Thyroid gland (tissue), 4 donors: ENCODE data around the gene WASHC2A.
"Not testable (repeated sequence)": the region's sequence is repeated elsewhere in the genome, so short reads cannot be mapped to it uniquely, and the experiment has no call there.

Experiments used
- POLR2A ChIP-seq, 2 donors: fragments of 450-650 bp; IDR thresholded peaks; one replicate each; pipeline ENCODE4 v1.6.1; 2017; ENCODE audit warnings: antibody characterized with exemption in 2 of 2, mild to moderate bottlenecking in 2 of 2, moderate library complexity in 1 of 2
- TF ChIP-seq, protein P1 (sequence below), 6 experiments: fragments of 200-600 bp in 3 of 6; fragments of 450-650 bp in 3 of 6; sonication (generic) in 3 of 6; IDR thresholded peaks; one replicate each; pipeline ENCODE4 v1.5.1; 2016 to 2019; ENCODE audit warnings: antibody characterized with exemption in 6 of 6, mild to moderate bottlenecking in 2 of 6, inconsistent platforms in 1 of 6, moderate library complexity in 1 of 6

DNA sequence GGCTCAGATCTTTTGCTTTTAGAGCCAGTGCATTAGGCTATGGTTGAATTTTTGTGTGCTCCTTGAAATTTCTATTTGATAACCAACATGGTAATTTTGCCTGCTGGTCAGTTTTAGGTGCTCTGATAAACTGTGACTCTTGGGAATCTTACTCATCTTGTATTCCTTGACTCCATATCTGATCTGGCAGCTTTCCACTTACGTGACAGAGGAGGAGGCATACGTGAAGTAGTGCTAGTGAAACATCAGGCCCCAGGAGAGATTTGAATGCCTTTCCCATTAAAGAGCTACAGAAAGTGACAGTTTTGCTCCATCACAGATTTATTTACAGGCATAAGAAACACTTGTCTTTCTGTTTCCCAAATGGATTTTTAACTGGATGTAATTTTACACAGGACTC lies 59.0 kb downstream of the WASHC2A start:
- TF ChIP-seq, protein P1, sequence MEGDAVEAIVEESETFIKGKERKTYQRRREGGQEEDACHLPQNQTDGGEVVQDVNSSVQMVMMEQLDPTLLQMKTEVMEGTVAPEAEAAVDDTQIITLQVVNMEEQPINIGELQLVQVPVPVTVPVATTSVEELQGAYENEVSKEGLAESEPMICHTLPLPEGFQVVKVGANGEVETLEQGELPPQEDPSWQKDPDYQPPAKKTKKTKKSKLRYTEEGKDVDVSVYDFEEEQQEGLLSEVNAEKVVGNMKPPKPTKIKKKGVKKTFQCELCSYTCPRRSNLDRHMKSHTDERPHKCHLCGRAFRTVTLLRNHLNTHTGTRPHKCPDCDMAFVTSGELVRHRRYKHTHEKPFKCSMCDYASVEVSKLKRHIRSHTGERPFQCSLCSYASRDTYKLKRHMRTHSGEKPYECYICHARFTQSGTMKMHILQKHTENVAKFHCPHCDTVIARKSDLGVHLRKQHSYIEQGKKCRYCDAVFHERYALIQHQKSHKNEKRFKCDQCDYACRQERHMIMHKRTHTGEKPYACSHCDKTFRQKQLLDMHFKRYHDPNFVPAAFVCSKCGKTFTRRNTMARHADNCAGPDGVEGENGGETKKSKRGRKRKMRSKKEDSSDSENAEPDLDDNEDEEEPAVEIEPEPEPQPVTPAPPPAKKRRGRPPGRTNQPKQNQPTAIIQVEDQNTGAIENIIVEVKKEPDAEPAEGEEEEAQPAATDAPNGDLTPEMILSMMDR (IDR thresholded peaks at IDR 0.05) = not testable (repeated sequence)
- TF ChIP-seq POLR2A (IDR thresholded peaks at IDR 0.05) = not testable (repeated sequence)
